Hypothalamus (tissue), 51 donors: ENCODE data around the gene RAB11FIP4.
A peak's percentile ranks its signal among the peaks of the same experiment; 100 is the strongest.

Experiments
- DNase-seq, 51 donors: peaks; one replicate each; lab custom pipeline; 2025; lab: John Stamatoyannopoulos, UW

RAB11FIP4 gene

DNA sequence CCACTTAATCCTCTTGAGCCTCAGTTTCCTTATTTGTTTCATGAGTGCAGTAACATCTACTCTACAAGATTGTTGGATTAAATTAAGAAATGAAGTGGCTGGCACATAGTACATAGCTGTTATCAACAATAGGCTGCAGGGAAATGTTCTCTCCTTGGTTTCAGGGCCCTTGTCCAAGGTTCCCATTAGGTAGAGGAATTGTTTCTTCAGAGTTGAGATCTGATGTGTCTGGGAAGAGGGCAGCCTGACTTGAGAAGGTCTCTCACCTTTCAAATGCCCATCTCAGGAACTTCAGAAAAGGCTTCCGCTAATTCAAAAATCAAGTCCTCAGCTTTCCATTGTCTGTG lies 87.6 kb downstream of the RAB11FIP4 start:
- no peak for DNase-seq

DNA sequence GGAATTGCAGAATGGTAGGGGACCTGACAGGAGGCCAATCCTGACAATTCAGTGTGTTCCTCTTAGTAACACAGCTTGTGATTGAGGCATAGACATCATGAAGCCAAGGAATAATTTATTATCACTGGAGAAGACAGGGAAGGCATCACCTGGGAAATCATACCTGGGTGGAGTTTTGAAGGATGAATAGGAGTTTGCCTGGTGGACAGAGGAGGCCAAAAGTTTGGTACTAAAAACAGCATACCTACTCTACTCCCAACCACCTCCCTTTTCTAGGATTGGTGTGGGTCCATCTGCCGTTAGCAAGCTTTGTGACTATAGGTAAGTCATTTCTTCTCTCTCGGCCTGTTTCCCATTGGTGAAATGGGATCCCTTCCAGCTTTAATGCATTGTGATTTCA lies 88.0 kb downstream of the RAB11FIP4 start:
- DNase-seq, result no peak

DNA sequence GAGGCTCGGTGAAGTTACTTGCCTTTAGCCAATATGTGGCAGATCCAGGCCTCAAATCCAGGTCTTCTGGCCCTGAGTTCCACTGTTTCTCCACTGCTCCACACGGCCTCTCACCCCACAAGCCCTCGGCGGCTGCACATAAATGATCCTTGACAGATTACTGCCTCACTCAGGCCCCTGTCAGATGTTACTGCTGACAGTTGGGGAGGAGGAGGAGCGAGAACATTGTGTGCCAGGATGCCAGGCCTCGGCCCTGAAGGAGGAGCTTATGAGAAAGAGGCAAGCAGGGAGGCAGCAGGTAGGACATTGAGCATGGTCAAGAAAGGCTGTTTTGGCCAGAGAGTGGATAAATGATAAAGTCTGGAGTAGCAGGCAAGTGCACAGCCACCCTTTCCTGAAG lies 88.6 kb downstream of the RAB11FIP4 start:
- DNase-seq, result no peak

DNA sequence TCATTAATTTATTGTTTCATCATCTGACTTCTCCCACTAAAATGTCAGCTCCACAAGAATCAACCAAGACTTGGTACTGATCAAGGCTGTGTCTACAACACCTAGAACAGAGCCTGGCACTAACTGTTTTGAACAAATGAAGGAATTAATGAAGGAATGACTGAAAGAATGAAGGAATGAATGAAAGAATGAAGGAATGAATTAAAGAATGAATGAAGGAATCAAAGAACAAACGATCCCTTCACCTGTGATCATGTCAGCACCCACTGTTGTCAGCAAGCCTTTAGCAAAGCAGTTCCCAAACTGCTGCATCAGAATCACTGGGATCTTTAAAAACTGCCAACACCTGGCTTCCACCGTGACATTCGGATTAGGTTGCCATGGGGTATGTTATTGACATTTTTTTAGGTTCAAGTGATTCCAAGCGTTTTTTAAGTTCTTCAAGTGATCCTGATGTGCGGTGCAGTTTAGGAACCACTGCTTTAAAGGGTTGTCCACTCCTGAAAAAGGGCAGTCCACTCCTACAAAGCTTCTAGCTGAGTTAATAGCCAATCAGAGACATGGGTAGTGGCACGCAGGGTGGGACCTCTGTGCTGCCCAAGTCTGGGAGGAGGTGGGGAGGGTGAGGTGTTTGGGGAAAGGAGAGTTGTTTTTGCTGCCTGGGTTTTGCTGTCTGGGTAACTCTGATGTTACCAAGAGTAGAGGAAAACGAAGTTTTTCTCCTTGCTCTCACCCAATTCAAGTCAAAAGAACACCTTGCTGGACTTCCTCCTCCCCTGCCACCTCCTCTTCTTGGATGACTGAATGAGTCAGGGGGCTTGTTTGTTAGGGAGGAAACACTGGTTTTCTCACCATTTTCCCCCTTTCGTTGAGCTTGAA lies 89.7 kb downstream of the RAB11FIP4 start:
- DNase-seq, result no peak

DNA sequence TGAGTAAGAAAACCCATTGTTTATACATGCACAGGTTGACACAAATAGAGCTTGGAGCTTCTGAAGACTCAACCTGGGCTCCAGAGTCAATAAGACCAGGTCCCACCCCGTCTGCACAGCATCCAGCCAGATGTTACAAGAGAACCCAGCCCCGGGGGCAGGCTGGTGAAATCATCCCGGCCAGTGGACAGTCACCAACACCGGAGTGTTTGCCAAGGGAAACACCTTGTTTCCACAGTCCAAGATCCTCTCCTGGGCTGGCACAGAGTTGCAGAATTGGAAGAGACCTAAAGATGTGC lies 90.3 kb downstream of the RAB11FIP4 start:
- DNase-seq, result no peak

DNA sequence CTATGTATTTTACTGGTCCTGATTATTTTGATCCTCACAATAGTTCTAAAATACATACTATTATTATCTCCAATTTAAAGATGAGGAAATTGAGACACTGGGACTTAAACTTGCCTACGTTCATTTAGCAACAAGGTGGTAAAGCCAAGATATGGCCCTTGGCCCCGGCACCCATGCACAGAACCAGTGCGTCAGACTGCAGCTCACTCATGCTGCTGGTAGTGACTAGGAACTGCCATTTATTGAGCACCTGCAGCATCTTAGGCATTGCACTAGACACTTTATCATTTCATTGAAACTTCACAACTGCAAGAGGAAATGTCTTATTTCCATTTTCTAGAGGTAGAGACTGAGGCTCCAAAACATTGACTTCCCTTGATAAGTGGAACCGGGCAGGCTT lies 93.3 kb downstream of the RAB11FIP4 start:
- DNase-seq, result no peak

DNA sequence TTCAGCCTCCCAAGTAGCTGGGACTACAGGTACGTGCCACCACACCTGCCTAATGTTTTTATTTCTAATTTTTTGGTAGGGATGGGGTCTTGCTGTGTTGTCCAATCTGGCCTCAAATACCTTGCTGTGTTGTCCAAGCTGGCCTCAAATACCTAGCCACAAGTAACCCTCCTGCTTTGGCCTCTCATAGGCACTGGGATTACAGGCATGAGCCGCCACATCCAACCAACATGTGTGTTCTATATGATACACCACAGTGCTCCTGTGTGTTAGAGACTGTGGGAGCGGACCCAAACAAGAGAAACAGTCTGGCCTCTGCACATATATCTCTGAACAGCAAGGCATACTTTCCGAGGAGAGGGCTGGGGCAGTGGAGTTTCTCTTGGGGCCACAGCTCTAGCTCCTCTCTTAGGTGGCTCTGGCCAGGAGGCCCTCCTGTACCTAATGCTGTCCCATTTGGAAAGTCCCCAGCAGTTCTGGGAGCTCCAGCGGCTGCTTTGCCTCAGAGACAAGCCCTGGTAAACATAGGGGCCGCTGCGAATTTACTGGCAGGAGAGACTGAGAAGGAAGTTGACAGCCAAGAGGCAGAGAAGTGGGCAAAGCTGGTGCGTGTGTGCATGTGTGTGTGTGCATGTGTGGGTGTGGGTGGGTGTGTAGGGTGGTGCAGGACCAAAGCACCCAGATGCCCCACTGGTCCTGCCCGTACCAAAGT lies 95.0 kb downstream of the RAB11FIP4 start:
- DNase-seq, result peak in 15 of 51 donors; percentile 12 to 47 (median 31)

DNA sequence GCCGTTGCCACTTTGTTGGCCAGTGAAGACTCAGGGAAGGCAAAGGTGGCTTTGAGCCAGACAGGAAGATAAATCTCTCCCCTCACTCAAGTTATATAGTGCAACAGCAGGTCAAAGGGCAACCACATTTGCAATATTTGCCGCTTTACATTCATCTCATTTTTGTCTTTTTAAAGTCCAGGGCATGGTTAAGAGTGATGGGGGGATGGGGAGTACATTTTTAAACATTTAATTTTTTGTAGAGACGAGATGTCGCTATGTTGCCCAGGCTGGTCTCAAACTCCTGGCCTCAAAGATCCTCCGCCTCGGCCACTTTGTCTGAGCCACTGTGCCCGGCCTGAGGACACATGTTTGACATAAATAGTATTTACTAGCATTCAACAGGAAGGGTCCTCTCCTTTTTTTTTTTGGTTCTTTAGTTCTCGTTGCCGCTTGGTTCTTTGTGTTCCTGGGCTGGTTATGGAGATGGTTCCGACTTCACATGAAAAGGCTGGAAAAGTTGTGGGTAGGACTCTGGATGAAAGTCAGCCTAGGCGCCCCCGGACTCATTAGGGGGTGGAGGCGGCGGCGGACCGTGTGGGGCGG lies 95.7 kb downstream of the RAB11FIP4 start:
- no peak for DNase-seq

DNA sequence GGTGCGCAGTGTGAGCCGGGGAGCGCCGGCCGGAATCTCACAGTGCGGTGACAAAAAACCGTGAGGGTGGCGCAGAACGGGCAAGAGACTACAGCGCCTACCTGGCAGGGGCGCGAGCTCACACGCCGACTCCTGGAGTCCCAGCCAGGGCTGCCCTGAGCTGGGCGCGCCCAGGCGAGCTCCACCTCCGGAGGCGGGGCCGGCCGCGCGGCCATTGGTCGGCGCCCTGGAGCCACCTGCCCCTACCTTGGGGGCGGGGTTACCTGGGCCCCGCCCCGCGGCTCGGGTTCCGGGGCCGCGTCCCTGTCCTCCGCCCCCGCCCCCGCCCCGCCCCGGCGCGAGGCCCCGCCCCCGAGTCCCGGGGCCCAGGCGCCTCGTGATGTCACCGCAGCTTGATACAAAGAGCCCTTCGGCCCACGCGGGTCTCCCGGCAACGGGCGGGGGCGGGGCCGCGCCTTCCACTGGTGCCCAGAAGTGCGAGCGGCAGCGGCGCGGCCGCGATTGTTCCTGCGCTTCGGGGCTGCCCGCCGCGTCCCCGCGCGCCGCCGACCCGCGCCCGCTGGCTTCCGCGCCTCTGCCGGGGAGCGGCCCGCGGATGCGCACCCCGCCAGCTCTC lies 96.3 kb downstream of the RAB11FIP4 start:
- DNase-seq, result peak in 49 of 51 donors; percentile 25 to 97 (median 83)

DNA sequence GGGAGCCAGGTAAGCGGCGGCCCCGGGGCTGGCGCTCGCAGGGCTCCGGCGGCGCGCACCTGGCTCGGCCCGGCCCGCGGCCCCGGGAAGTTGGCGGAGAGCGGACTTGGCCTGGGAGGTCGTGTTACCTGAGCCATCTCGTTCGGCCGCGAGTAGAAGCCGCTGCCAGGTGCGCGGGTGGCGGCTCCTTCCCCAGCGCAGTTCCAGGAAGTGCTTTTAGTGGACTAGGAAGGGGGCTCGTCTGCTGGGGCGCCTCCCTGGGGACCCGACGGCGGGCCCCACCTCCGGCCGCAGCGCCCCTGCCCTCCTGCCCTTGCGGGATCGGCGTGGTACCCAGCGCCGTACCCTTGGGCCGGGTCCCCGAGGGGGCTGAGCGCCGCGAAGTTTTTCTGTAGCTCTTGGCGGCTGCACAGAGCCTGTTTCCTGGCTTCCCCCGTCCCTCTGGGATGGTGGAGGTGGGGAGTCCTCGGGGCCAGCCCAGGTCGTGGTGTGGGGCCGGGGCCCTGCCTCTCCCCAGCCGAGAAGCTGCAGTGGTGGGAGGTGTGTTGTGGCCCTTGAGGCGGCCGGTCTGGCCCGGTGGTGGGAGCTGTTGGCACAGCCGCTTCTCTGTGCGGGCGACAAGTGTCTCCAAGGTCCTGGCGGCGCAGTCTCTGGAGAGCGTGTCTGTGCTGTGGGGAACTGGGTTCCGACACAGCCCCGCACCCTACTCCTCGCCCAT lies 96.9 kb downstream of the RAB11FIP4 start:
- peak in 17 of 51 donors; percentile 19 to 55 (median 33) for DNase-seq

DNA sequence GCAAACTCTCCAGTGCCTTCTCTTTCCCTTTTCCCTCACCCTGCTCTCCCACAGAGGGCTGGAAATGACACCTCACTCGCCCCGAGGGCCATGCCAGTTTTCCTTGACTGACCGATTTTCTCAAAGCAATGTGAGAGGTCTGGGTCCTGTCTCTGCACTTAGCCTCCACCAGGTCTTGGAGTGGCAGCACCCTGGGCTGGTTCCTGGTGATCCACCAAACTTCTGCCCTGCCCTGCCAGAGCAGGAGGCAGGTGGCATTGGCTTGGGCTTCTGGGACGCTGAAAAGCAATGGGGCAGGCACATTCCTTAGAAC lies 97.5 kb downstream of the RAB11FIP4 start:
- no peak for DNase-seq

DNA sequence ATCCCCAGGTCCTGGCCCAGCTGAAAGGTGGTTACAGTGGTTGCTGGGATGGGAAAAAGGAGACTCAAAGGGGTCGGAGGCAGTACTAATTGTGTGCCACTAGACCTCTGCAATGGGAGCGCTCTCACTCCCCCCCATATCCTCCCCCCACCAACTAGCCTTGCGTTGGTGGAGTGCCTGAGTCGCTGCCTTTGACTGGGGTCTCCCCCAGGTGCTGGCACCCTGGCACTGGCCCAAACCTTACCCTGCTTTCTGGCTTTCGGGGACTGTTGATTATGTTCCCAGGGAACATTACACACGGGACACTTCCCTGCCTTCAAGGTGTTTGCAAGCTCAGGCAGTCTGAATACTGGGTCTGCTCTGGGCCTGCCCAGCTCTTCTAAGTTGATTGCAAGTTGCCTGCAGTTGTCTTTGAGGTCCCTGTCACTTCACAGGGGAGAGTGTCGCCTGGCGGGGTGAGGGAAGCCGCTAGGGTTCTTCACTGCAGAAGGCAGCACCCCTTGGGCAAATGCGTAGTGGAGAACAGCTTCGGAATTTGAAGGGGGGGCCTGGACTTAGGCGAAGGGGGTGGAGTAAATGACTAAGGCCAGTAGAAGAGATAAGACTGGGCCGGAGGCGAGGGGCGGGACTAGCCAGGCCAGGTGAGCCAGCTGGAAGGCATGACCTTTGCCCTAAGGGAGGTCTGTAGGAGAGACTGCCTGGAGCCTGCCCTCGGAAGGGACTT lies 98.0 kb downstream of the RAB11FIP4 start:
- no peak for DNase-seq

DNA sequence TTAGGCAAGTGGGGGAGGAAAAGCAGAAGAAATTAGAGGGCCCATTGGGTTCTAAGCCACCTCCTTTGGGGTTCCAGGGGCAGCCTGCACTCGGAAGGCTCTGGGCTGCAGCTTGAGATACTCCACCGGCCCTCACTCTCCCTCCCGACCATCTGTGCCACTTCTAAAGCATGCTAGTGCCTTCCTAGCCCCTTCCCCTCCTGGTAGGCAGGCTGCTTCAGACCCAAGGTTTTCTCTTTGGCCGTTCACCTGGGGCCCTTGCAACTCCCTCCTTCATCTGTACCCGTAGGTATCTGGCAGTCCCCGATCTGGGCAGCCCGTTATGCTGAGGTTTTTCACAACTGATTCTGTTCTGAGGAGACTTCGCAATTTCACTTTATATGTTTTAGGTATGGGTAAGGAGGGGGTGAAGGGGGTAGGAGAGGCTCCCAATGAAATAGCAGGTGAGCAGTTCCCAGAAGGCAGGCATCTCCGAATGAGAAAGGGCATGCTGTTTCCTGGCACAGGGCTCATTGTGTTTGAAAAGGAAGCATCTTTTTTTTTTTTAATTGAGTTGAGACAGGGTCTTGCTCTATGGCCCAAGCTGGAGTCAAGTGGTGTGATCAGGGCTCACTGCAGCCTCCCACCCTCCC lies 98.7 kb downstream of the RAB11FIP4 start:
- DNase-seq, result no peak

DNA sequence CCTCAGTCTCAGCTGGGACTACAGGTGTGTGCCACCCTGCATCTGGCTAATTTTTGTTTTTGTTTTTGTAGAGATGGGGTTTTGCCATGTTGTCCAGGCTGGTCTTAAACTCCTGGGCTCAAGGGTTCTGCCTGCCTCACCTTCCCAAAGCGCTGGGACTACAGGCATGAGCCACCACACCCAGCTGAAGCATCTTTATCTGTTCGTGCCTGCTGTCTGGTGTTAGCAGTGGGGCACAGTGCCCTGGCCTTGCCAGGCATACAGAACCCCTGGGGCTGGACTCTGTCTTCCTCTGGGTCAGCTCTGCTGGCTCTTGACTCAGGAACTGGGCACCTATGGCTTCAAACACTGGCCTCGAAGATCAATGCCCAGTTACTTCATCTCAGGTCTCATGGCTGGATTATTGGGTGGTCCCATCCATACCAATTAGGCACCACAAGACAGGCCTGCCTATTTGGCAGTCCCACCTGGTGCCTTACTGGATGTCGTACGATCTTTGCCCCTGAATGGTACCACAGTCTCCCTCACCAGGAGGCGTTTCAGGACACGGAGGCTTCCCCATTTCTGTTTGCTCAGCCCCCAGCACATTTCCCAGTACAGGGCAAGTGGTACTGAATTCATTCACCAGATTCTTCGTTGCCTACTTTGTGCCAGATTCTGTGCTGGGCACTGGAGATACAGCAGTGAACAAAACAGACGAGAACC lies 99.3 kb downstream of the RAB11FIP4 start:
- no peak for DNase-seq

DNA sequence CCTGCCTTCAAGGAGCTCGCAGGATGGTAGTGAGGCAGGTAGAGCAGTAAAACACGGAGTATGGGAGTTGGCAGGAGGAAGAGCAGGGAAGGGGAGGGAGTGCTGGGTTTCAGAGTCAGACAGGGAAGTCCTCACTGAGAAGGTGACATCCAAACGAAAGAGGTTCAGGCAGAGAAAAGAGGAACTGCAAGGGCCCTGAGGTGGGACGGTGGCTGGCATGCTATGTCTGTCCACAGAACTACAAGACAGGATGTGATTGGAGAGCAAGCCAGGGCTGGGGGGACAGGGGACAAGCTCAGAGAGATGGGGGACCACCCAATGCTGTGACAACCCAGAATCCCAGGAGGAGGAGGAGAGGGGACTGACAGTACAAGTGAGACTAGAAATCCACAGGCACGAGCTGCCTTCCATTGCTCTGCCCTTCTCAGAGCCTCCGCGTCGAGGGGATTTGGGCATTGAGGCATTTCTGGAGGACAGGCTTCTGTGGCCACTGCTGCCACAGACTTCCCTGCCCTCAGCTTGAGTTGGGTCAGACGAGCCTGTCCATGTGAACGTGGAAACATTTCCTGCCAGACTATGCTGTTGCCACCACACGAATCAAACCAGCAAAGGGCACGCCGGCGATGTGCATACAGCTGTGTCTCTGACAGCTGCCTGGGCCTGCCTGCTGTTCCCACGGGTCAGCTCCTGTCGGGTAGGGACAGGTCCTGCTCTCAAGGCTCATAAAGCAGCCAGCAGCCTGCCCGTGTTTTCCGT lies 100.1 kb downstream of the RAB11FIP4 start:
- peak in 2 of 51 donors; percentile 21 to 24 for DNase-seq

DNA sequence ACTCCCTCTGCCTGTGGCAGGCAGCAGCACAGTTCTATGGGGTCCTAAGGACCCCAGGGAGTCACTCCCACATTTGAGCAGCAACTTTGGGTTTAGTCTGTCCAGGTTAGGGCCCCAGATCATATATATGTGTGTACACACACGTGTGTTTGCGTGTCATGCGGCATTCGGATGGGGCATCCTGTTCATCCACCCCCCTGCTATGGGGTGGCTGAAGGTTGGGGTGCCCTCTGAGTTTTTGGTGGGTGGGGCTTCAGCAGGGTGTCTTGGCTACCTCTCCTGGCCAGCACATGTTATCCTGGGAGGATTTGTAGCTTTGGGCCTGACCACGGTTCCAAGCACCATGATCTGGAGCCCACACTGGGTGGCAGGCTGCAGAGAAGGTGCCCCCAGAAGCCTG lies 100.7 kb downstream of the RAB11FIP4 start:
- DNase-seq, result no peak

DNA sequence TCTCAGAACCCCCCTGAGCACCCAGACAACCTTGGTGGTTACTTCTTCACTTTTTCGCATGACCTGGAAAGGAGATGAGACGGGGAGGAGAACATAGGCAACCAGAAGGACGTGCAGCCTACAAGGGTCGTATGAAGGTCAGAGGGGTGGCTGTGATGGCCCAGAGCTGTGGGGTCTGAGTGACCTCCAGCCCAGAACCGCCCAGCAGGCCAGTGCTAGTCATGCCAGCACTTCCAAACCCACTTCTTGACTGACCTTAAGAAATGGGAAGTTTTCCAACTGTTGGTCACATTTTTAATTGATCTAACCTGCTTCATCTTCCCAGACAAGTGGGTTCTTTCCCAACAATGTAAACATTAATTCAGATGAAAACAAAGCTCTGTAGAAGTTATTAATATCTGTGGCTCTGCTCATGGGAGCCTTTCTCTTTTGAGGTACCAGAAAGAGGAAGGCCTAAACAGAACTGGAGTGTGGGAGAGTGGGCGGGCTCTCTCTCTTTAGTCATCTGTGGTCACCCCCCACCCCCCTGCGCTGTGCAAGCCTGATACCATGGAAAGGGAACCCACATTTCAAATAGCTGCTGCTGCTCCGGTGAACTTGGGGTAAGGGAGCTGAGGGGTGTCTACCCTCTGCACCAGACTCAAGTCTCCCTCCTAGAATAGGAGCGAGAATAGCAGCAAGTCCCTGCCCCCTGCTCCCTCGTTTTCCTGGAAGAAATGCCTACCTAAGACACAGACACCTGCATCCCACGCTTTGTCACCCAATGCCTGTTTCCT lies 101.6 kb downstream of the RAB11FIP4 start:
- peak in 7 of 51 donors; percentile 12 to 63 (median 18) for DNase-seq
